Panc1 (cell line): Measurements from ENCODE around the gene DTNBP1. TPM values are rescaled to one million over a fixed set of nuclear protein-coding genes. Genes with fewer than 3 reads are reported as not detected.

Source experiments
- ATAC-seq: fragments of 200-7000 bp; cut with Tn5 transposase; 2 replicates; pipeline ENCODE4 v1.9.1; 2020; ENCODE audit warnings: mild to moderate bottlenecking, moderate library complexity
- BruUV-seq: library from RNA; stranded (reverse); fragments of 400-500 nt; replicated peaks from 2 replicates; lab custom pipeline; 2021; lab: Mats Ljungman, UMichigan
- CTCF ChIA-PET: fragments of 300-600 bp; sonication (Branson Sonifier 250); formaldehyde crosslinking; loops from one replicate; lab custom pipeline; 2022; ENCODE audit warnings: antibody characterized with exemption; lab: Charles Lee
- POLR2A ChIA-PET: fragments of 300-600 bp; sonication (Branson Sonifier 250); formaldehyde crosslinking; loops from one replicate; lab custom pipeline; 2022; ENCODE audit warnings: antibody characterized with exemption; lab: Charles Lee
- DNase-seq: peaks from one replicate; pipeline ENCODE4 v3.0.0-alpha.2; 2010; ENCODE audit warnings: low read depth, low spot score
- H3K27ac ChIP-seq: 2 replicates; pipeline ENCODE4 v1.5.1; 2011; ENCODE audit warnings: mild to moderate bottlenecking, low read length, inconsistent platforms
- H3K27me3 ChIP-seq: fragments of 200-500 bp; sonication (Bioruptor generic); 2 replicates; pipeline ENCODE4 v1.6.0; 2014; ENCODE audit warnings: low read length, inconsistent platforms; ENCODE audit not compliant: control insufficient read depth, insufficient read depth
- H3K36me3 ChIP-seq: fragments of 200-500 bp; sonication (Bioruptor generic); 2 replicates; pipeline ENCODE4 v1.5.1; 2014; ENCODE audit warnings: inconsistent platforms, mild to moderate bottlenecking, low read length, moderate library complexity; ENCODE audit not compliant: control insufficient read depth, insufficient read depth
- H3K4me1 ChIP-seq: 2 replicates; pipeline ENCODE4 v1.5.1; 2011; ENCODE audit warnings: inconsistent platforms, mild to moderate bottlenecking, low read length, moderate library complexity; ENCODE audit not compliant: control insufficient read depth, insufficient read depth
- H3K4me3 ChIP-seq, 2 experiments: 2 replicates each; pipeline ENCODE4 v1.5.1; 2011 to 2012; ENCODE audit warnings: low read depth in 2 of 2, low read length in 2 of 2, mild to moderate bottlenecking in 2 of 2, inconsistent platforms in 1 of 2, moderate library complexity in 1 of 2
- H3K9me3 ChIP-seq: fragments of 200-500 bp; sonication (Bioruptor generic); 2 replicates; pipeline ENCODE4 v1.5.1; 2014; ENCODE audit warnings: low read depth, mild to moderate bottlenecking, inconsistent platforms, low read length, moderate library complexity; ENCODE audit not compliant: control insufficient read depth, insufficient read depth
- POLR2AphosphoS5 ChIP-seq: IDR thresholded peaks from 2 replicates; pipeline ENCODE4 v1.6.1; 2012; ENCODE audit warnings: mild to moderate bottlenecking, low read depth, low read length, moderate library complexity
- SIN3A ChIP-seq: IDR thresholded peaks from 2 replicates; pipeline ENCODE4 v1.6.1; 2012; ENCODE audit warnings: low read depth, mild to moderate bottlenecking, low read length, moderate library complexity, borderline replicate concordance; ENCODE audit not compliant: insufficient read depth
- TCF7L2 ChIP-seq: IDR thresholded peaks from 2 replicates; pipeline ENCODE4 v1.6.1; 2011; ENCODE audit warnings: mild to moderate bottlenecking, low read depth, low read length, inconsistent platforms
- in situ Hi-C: cut with HindIII; loops from 2 replicates; pipeline ENCODE4 v1.10.0; 2016; ENCODE audit warnings: low sequenced_read_pairs, low pct_unique_long_range_greater_than_20kb
- intact Hi-C: fragments of 100-400 bp; cut with micrococcal nuclease; formaldehyde crosslinking; loops from one replicate; pipeline ENCODE4 v1.10.0; 2022; ENCODE audit not compliant: unreplicated experiment
- total RNA-seq: library from RNA; stranded (reverse); gene quantifications from one replicate; pipeline ENCODE4 v1.2.1, GENCODE V29; 2021; ENCODE audit not compliant: unreplicated experiment
- TF ChIP-seq, protein P1 (sequence below): fragments of 450-650 bp; IDR thresholded peaks from 2 replicates; pipeline ENCODE4 v1.5.1; 2017; ENCODE audit warnings: mild to moderate bottlenecking
- TF ChIP-seq, protein P2 (sequence below), 2 experiments: IDR thresholded peaks; 2 replicates each; pipeline ENCODE4 v1.6.1; 2011 to 2012; ENCODE audit warnings: low read depth in 2 of 2, control low read depth in 1 of 2, low read length in 1 of 2, mild to moderate bottlenecking in 1 of 2, moderate library complexity in 1 of 2; ENCODE audit not compliant: insufficient read depth in 1 of 2

DTNBP1 gene
- total RNA-seq, 1 experiment from 2014 or later = 29.3 TPM

DNA sequence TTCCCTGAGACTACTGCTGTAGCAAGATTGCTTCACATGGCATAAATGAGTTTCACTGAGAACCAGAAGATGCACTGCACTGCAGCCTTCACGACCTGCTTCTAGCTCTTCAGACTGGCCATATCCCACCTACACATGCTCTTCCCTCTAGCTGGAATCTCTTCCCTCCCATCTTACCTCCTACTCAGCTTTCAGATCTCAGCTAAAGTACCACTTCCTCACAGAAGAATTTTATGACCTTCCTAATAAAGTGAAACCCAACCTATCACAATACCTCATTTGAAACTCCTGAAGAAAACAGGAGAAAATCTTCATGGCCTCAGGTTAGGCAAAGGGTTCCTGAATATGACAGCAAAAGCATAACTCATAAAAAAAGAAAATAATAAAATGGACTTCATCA lies 99.9 kb downstream of the DTNBP1 start:
- in situ Hi-C loops (no loop called here), intact Hi-C loops (no loop called here)
- Histone ChIP-seq H3K4me3 (no peak overlapping the region), H3K36me3 (no peaks in the 10 kb centered on the region), H3K27me3 (no peaks in the 10 kb centered on the region), H3K27ac (no peak overlapping the region), H3K9me3 (no peaks in the 10 kb centered on the region), H3K4me1 (no peaks in the 10 kb centered on the region)
- no TSS peak for BruUV-seq
- TF ChIP-seq TCF7L2 = no peak
- TF ChIP-seq POLR2AphosphoS5 = no peak
- ATAC-seq (no peak), DNase-seq (no peak)
- CTCF ChIA-PET = no interaction called here
- POLR2A ChIA-PET = no interaction called here

DNA sequence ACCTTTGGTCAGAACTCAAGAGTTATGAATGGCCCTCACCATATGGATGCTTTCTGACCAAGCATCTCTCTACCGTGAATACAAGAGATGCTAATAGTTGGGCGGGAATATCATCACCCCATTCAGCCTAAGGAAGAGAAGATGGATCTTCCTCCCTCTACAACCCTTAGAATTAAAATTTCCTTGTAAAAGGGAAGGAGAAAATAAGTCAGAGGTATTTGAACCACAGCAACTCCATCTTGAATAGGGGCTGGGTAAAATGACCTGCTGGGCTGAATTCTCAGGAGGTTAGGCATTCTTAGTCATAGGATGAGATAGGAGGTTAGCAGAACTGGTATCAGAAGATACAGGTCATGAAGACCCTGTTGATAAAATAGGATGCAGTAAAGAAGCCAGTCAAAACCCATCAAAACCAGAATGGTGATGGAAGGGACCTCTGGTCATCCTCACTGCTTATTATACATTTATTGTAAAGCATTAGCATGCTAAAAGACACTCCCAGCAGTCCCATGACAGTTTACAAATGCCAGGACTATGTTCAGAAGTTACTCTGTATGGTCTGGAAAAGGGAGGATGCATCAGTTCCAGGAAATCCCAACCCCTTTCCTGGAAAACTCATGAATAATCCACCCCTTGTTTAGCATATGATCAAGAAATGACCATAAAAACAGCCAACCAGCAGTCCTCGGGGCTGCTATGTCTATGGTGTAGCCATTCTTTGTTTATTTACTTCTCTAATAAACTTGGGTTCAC lies 101.2 kb downstream of the DTNBP1 start:
- Histone ChIP-seq H3K27me3 (no peaks in the 10 kb centered on the region), H3K4me3 (no peak overlapping the region), H3K36me3 (no peaks in the 10 kb centered on the region), H3K4me1 (no peaks in the 10 kb centered on the region), H3K9me3 (no peaks in the 10 kb centered on the region), H3K27ac (no peak overlapping the region)
- ATAC-seq = no peak
- TF ChIP-seq, protein P1, sequence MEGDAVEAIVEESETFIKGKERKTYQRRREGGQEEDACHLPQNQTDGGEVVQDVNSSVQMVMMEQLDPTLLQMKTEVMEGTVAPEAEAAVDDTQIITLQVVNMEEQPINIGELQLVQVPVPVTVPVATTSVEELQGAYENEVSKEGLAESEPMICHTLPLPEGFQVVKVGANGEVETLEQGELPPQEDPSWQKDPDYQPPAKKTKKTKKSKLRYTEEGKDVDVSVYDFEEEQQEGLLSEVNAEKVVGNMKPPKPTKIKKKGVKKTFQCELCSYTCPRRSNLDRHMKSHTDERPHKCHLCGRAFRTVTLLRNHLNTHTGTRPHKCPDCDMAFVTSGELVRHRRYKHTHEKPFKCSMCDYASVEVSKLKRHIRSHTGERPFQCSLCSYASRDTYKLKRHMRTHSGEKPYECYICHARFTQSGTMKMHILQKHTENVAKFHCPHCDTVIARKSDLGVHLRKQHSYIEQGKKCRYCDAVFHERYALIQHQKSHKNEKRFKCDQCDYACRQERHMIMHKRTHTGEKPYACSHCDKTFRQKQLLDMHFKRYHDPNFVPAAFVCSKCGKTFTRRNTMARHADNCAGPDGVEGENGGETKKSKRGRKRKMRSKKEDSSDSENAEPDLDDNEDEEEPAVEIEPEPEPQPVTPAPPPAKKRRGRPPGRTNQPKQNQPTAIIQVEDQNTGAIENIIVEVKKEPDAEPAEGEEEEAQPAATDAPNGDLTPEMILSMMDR = no peak
- no peak for TF ChIP-seq SIN3A
- no peak for TF ChIP-seq TCF7L2
- TF ChIP-seq POLR2AphosphoS5 = no peak
- TF ChIP-seq, protein P2, sequence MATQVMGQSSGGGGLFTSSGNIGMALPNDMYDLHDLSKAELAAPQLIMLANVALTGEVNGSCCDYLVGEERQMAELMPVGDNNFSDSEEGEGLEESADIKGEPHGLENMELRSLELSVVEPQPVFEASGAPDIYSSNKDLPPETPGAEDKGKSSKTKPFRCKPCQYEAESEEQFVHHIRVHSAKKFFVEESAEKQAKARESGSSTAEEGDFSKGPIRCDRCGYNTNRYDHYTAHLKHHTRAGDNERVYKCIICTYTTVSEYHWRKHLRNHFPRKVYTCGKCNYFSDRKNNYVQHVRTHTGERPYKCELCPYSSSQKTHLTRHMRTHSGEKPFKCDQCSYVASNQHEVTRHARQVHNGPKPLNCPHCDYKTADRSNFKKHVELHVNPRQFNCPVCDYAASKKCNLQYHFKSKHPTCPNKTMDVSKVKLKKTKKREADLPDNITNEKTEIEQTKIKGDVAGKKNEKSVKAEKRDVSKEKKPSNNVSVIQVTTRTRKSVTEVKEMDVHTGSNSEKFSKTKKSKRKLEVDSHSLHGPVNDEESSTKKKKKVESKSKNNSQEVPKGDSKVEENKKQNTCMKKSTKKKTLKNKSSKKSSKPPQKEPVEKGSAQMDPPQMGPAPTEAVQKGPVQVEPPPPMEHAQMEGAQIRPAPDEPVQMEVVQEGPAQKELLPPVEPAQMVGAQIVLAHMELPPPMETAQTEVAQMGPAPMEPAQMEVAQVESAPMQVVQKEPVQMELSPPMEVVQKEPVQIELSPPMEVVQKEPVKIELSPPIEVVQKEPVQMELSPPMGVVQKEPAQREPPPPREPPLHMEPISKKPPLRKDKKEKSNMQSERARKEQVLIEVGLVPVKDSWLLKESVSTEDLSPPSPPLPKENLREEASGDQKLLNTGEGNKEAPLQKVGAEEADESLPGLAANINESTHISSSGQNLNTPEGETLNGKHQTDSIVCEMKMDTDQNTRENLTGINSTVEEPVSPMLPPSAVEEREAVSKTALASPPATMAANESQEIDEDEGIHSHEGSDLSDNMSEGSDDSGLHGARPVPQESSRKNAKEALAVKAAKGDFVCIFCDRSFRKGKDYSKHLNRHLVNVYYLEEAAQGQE (IDR thresholded peaks at IDR 0.05; ENCODE audit: insufficient read depth in 1 of 2, low read depth in 2 of 2, low read length in 1 of 2) = no peak
- in situ Hi-C loops = no loop called here
- ChIA-PET CTCF (no interaction called here), POLR2A (no interaction called here)
- intact Hi-C loops = no loop called here
- BruUV-seq = no TSS peak
- DNase-seq = no peak

DNA sequence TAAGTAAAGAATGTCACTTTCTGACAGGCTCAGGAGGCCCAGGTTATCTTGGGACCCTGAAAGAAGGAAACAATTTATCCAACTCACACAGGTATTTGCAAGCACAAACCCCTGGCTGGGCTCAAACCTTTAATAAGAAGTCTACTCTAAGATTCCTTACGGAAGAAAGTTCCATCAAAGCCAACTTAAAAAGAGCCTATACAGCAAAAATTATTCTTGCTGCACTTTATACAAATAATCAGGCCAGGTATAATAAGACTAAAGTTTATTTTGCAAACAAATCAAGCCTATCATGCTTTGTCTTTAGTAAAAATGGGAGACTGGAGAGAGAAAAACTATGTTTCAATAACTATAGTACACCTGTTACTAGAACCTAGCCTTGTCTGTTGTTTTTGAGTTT lies 102.1 kb downstream of the DTNBP1 start:
- in situ Hi-C loops (no loop called here), intact Hi-C loops (no loop called here)
- CTCF ChIA-PET = no interaction called here
- Histone ChIP-seq H3K36me3 (no peaks in the 10 kb centered on the region), H3K4me1 (no peaks in the 10 kb centered on the region), H3K27me3 (no peaks in the 10 kb centered on the region), H3K4me3 (no peak overlapping the region), H3K27ac (no peak overlapping the region), H3K9me3 (no peaks in the 10 kb centered on the region)
- POLR2A ChIA-PET = no interaction called here
- BruUV-seq = no TSS peak
- TF ChIP-seq TCF7L2 (no peak), SIN3A (no peak), POLR2AphosphoS5 (no peak)
- TF ChIP-seq, protein P2 (IDR thresholded peaks at IDR 0.05; ENCODE audit: insufficient read depth in 1 of 2, low read depth in 2 of 2, low read length in 1 of 2) = no peak
- TF ChIP-seq, protein P1 = no peak
- ATAC-seq = no peak
- DNase-seq = no peak
